Daoy (cell line): ENCODE data around the gene IMMP2L. TPM values are rescaled to one million over a fixed set of nuclear protein-coding genes. Genes with fewer than 3 reads are reported as not detected.
A peak's percentile ranks its signal among the peaks of the same experiment; 100 is the strongest.
"Not testable (repeated sequence)": the region's sequence is repeated elsewhere in the genome, so short reads cannot be mapped to it uniquely, and the experiment has no call there.

Experiments used
- DNase-seq: peaks from one replicate; pipeline ENCODE4 v3.0.0-alpha.2; 2015; ENCODE audit warnings: low read depth
- total RNA-seq: library from RNA; depleted of rRNA; stranded (reverse); fragments of >200 nt; shearing (Covaris generic); gene quantifications from 2 replicates; pipeline ENCODE4 v1.2.3, GENCODE V29; 2014

The IMMP2L gene
- total RNA-seq, 1 experiment from 2014 or later, result 17.7 TPM

DNA sequence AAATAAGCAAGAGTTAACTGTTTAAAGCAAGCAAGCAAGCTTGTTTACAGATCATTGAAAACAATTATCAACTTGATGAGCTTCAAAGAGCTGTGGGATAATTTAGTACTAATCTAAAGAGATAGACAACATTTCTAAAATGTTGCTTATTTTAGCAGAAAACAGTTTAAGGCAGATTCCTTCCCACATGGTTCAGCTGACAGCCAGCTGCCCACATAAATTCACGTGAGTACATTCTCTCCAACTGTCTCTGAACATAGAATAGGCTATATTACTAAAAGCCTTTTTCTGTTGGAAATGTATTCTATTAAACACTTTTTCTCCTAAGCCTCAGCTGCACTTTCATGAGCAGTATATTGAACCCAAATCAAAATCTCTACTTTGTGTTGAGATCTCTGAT, 297.3 kb downstream of the IMMP2L start:
- no peak for DNase-seq

DNA sequence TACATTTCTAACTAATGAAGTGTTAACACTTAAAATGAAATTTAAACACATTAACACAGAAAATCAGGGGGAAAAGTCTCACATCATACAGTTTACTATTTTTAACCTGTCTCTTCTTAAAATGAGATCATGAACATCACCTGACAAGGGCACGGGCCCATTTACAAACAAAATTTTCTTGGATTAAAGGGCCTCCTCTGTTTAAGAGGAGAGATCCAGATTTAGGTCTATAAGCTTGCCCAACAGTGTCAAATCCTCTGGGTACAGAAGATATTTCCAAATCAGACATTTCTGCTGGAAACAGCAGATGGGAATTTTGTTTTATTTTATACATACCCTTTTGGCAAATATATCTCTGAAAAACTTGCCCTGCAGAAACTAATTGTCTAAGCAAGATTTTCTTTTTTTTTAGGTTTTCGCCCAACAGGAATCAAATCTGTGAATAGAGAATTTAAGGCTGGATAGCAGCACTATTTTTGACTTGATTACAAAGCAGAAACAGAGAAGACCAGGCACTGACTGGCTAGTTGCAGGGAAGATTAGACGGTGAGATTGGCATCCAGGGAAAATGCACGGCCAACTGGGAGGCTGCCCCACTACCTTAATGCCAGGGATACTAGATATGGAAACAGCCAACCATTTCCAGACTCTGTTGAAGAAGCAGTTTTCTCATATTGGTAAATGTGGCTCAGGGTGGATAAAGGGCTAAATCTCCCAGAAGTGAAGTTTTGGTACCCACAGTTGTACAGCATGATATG, 298.0 kb downstream of the IMMP2L start:
- DNase-seq, result no peak

DNA sequence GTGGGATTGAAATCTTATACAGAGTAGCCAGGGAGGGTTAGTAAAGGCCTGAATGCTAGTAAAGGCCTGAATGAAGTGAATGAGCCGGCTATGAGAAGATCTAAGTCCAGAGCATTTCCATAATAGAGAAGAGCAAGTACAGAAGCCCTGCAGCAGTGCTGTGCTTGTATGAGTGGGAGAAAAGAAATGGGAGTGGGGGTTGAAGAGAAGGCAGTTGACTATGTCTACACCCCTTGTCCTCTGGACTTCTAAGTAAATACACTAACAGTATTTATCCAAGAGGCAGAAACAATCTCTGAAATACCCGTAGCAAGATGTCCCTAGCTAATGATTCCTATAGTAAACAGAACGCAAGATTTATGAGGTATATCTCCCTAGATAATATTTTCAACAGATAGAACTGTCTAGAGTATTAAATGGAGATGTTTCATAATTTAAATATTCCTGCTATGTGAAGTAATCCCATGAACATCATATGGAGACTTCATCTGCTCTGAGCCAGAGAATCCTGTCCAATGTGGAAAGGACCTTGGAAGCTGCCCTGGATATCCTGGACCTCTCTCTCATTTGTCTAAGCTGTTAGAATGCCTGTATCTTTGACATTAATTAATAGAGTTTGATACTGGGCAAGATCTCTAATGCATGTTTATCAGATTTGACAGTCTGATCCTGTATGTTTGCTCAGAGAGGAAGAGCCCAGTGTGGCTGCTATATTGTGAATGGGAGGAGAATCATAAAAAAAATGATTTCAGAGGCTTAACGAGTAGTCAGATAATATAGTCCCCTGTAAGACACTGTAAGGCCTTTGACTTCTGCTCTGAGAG, 299.8 kb downstream of the IMMP2L start:
- no peak for DNase-seq

DNA sequence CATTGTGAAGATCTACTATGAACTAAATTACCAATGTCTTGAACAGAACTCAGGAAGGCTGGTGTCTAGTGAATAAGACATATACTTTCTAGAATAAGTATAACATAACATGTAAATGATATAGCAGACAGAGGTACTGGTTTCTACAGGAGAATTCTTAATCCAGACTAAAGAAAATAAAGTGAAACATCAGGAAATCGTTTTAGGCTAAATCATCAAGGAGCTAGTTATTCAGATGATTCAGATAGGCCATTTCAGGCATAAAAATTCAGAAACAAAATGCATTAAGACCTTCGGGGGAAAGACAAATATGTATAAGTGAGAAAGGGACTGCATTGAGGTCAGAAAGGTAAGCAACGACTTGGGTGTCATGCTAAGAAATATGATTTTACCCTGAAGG, 300.8 kb downstream of the IMMP2L start:
- DNase-seq, result no peak

DNA sequence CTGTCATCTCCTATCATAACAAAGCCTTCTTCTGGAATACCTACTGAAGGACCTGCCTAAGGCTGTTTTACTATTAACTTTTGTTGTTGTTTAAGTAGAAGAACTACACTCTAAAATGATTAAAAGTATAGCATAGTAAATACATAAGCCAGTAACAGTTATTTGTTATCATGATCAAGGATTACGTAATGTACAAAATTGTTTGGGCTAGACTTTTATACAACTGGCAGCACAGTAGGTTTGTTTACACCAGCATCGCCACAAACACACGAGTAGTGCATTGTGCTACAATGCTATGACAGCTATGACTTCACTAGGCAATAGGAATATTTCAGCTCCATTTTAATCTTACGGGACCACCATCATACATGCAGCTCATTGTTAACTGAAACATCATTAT, 302.3 kb downstream of the IMMP2L start:
- DNase-seq, result no peak

DNA sequence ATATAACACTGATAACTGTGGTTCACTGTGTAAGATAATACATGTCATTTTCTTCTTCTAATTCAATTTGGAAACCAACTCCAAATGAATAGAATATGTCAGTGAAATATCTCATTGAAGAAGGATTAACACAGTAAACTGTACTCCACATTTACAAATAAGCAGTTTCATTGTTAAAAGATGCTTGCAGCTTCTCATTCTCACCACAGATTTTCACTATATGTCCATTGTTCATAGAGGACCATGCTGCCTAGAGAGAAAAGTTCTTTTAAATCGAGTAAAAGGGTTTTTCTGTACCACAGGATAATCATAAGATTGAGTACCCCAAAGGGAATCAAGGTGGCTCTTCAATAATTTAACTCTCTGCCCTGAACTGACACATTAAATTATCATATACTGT, 305.9 kb downstream of the IMMP2L start:
- DNase-seq, result no peak

DNA sequence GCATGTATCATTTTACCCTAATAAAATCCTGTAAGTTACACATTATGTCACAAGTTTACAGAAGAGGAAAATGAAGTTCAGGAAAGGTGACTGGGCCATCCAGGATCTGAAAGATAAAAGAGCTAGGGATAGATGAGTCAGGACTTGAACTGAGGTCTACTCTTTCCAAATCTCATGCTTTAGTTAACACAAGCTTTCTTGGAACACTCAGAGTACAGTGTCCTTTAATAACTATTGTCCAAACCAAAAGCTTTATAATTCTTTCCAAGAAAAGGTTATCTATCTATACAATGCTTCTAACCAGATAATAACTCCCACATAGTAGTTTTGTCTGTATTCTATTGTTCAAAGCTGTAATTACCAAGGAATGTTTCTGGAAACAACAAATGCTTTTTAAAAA, 306.7 kb downstream of the IMMP2L start:
- DNase-seq, result no peak

DNA sequence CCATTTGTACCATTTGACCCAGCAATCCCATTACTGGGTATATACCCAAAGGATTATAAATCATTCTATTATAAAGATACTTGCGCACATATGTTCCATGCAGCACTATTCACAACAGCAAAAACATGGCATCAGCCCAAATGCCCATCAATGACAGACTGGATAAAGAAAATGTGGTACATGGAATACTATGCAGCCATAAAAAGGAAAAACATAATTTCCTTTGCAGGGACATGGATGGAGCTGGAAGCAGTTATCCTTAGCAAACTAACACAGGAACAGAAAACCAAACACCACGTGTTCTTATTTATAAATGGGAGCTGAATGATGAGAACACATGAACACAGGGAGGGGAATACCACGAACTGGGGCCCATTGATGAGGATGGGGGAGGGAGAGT, 310.9 kb downstream of the IMMP2L start:
- not testable (repeated sequence) for DNase-seq

DNA sequence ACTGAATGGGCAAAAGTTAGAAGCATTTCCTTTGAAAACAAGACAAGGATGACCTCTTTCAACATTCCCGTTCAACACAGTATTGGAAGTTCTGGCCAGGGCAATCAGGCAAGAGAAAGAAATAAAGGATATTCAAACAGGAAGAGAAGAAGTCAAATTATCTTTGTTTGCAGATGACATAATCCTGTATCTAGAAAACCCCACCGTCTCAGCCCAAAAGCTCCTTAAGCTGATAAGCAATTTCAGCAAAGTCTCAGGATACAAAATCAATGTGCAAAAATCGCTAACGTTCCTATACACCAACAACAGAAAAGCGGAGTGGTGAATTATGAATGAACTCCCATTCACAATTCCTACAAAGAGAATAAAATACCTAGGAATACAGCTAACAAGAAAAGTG, 312.5 kb downstream of the IMMP2L start:
- DNase-seq, result not testable (repeated sequence)

DNA sequence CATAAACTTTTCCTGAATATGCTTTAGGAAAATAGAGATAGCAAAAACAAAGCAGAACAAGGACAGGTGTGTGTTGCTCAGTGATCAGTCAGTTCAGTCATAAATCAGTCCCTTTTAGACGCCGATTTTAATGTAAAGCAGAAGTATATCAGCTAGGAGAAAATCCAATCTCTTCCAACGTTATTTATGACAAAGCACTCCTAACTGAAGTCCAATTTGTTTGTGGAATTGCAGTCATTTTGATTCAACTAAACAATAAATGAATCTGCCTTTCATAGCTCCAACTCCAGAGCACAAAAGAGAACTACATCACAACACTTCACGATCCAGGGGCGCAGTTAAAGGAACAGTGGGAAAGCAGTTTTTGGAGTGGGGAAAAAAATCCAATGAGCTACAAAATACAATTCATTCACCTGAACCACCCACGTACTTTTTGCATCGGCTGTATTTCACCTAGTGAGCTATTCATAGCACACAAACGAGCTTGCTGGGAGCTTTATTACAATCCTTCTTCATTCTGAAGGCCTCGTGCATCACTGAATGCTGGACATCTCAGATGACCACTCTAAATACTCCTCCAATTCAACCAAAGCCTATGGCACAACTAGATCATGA, 320.0 kb downstream of the IMMP2L start:
- no peak for DNase-seq

DNA sequence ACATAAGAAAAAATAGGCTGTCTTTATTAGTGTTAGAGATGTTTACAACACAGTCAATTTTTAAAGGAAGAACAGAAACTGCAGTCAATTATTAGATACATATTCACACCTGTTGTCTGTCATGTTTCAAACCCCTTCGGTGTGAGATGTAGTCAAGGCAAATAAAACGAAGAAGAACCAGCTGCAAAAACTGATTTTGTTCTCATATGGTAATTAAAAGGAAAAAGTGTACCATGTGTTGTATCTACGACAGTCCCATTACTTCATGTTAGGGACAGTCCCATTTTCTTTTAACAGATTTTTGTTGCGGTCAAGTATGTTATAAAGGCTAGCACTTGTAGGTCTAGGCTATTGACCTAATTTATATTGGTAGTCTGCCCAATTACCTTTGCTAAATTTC, 321.9 kb downstream of the IMMP2L start:
- no peak for DNase-seq

DNA sequence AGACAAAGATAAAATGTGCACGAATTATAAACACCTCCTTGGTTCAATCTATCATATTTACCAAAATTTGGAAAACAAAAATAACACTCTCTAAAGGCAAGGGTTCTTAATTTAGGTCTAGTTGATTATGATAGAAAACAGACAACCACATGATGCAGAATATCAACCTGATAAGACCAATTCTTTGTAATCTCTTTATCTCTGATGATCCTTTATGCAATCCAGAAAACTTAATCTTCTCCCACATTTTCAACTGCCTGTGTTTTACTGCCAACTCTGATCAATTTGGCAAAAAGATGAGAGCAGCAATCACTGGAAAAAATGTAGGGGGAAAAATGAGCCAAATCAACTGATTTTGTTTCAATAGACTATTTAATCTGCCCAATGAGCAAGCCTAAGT, 322.9 kb downstream of the IMMP2L start:
- DNase-seq, result no peak

DNA sequence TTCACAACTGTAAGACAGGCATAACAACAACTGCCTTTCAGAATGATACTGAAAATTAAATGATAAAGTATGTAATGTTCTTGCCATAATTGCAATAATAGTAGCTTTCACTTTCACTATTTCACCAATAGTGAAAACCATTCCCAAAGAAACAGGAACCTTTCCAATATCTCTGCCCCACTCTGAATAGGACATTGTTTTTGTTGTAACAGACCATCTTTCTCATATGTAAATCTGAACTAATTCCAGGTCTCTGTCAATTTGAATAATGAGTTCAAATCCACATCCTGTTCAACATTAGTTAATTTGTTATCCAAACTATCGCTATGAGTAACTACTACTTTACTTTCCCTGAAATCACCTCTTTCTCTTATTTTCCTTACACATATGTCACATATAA, 323.4 kb downstream of the IMMP2L start:
- DNase-seq, result peak; percentile 11

DNA sequence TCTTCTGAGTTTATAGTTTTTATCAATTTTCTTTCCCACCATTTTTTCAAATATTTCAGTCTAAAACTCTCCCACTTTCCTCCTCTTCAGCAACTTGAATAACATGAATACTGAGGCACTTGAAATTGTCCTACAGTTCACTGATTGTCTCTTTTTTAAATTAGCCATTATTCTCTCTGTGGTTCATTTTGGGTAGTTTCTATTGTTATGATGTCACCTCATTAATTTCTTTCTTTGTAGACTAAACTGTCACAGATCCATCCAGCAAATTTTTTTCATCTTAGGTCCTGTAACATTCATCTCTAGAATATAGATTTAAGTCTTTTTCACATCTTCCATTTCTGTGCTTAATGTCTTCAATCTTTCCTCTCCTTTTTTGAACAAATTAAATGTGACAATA, 326.6 kb downstream of the IMMP2L start:
- DNase-seq, result no peak

DNA sequence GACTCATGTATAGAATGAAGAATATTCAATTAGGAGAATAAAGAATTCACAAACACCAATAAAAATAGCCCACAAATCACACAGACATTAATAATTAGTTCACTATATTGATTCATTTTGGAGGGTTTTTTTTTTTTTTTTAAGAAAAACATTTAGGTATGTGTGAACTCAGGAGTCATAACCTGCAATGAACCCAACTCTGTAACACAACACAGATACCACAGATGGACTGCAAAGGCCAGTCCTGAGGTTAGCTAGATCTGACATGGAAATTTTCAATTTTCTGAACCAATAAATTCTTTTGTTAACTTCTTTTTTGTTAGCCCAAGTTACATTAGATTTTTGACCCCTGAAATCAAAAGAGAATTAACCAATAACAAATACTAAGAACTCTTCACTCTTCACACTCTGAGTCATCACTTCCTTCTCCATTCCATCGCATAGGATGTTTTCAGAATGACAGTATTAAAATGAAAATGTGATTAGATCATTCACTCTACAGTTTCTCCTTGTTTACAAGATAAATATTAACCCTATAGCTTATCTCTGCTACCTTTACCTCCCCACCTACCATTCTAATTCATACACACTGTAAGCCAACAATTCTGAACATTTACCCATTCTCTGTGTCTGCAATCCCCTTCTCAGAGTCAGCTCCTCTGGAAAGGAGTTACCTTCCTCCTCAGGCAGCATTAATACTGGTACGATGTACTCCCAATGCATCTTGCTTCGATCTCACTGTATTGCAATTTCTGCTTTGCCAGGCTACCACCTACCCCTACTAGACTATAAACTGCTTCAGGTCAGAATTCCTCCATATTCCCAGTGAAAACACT, 329.8 kb downstream of the IMMP2L start:
- DNase-seq, result peak; percentile 58

DNA sequence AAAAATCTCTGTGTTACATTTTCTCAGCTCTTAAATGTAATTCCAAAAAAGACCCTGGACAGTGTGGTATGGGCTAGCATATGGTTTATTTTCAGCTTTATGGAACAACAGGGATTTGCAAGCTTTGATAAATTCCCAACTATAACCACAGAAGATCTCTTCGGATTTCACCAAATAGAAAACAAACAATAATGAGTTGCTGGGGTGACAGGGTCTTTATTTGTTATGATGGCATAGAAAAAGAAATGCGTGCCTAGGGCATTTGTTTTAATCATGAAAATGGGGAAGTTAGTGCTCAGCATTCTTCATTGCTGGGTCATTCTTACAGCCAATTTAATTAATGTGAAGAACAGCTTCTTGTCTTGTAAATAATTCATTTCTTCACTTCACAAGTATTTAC, 332.4 kb downstream of the IMMP2L start:
- DNase-seq, result peak; percentile 11

DNA sequence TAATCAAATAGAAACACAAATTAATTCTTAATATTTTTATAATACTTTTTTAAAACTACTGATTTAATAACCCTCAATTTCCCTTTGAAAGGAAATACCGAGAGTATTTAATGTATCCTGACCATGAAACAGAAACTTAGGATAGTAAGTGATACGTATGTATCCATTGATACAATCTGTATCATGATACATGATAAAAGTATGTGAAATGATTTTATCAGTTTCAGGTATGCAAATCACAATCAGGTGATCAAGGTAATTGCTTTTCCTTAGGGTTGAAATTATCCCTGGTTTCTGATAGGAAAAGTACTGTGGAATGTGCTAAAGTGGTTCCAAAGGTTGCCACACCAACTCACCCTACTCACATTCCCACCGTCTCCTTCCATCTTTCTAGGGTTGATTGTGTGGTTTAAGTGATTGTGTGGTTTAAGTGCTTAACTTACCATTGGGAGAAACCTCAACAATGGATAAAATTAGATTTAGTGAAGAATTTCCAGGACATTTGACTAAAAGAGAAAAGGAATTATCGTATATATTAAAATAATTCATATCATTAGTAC, 333.0 kb downstream of the IMMP2L start:
- no peak for DNase-seq

DNA sequence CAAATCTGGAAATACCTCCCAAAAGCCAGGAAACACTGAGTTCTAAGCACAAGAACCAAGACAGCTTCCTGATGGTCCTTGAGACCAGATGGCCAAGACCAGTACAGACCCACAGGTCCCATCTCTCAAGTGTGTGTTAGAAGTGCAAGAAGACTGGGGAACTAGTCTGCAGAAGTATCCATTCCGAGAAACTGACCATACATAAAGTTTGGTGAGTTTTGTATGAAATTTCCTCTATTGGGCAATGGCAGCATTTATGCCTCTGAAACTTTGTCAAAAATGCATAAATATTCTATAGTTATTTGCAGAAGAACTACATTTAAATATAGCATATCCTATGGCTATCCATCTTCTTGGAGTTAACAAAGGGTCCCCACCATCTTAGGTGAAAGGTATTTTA, 333.9 kb downstream of the IMMP2L start:
- DNase-seq, result no peak

DNA sequence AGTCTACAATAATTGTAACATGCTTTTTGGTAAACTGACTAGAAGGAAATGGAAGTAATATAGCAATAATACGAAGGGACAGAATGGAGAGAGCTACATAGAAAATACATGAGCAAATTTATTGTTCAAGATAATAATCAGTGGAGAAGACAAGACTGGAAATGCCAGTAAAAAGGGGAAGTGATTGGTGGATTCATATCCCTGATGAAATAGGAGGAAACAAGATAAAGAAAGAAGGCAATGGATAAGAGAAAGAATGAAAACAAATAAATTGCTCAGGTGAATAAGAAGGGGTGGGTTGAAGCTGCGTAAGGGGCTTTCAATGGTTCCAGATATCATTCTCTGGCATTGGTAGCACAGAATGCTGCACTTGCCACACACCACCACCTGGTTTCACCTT, 335.5 kb downstream of the IMMP2L start:
- no peak for DNase-seq

DNA sequence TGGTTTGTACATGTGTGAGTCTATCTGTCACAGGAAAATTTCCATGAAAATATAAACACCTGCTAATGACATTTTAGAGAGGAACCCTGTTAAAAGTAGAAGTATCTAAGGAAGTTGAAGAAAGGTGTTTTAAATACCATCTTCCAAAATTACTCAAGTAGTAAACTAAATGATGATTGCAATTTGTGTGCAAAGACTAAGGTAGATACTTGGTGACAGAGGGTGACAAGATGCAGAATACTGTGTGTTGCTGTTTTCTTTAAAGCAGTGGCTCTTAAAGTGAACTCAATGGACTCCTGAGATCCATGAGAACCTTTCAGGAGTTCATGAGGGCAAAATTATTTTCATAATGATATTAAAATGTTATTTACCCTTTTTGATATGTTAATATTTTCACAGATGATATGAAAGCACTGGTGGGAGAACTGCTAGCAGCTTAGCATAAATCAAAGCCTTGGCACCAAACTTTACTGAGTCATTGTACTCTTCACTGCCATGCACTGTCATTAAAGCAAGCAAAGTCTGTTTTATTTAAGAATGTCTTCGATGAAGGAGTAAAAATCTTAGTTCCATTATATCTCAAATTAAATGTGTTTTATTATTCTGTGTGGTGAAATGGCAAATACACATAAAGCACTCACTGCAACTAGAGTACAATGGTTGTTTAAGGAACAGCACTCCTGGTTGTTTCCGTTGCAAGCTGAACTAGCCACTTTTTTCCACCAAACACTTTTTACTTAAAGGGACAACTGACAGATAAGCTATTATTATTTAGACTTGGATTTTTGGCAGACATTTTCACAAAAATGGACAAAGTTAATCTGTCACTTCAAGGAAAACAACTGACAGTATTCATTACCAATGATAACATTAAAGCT, 337.7 kb downstream of the IMMP2L start:
- no peak for DNase-seq

DNA sequence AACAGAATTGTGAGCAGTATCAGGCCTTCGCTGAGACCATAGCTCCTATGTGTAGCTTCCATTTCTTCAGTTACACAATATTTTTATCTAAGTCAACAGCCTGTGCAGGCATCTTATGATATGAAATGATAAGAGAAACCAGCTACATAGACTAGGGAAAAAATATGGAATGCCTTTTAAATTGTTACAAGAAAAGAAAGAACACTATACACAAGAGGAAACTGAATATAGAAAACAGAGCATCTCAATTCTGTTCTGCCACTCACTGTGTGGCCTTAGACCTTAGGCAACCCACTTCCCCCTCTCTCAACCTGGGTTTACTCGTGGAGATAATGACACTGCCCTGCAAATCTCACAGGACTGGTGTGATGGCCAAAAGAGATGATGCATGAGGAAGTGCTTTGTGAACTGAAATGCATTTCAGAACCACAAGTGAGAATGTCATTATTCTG, 338.5 kb downstream of the IMMP2L start:
- DNase-seq, result no peak
